Mononuclear cell (primary cell): Measurements from ENCODE around the gene HOXC5. TPM values are rescaled to one million over a fixed set of nuclear protein-coding genes. Genes with fewer than 3 reads are reported as not detected.

Source experiments
- H3K27me3 ChIP-seq: 2 replicates; pipeline ENCODE4 v1.6.0; 2011; ENCODE audit warnings: low read length, control low read depth; ENCODE audit not compliant: insufficient read depth
- H3K4me1 ChIP-seq: 2 replicates; pipeline ENCODE4 v1.5.1; 2011; ENCODE audit warnings: mild to moderate bottlenecking, low read length, control low read depth; ENCODE audit not compliant: insufficient read depth
- H3K4me3 ChIP-seq: 2 replicates; pipeline ENCODE4 v1.5.1; 2011; ENCODE audit warnings: mild to moderate bottlenecking, low read length, moderate library complexity
- H3K9me3 ChIP-seq: 2 replicates; pipeline ENCODE4 v1.5.1; 2011; ENCODE audit warnings: low read depth, mild to moderate bottlenecking, control low read depth, low read length
- total RNA-seq: library from RNA; depleted of rRNA; stranded (reverse); fragments of >200 nt; gene quantifications from one replicate; pipeline ENCODE4 v1.2.3, GENCODE V29; 2012

Gene HOXC5
- total RNA-seq, 1 donor = not detected

GRCh38 chr12:54082397-54082892 lies 49.6 kb downstream of the HOXC5 start:
- no peaks in the 10 kb centered on the region for H3K9me3 ChIP-seq
- peaks cover 8% of the 10 kb centered on the region for H3K27me3 ChIP-seq
- peak overlapping the region; percentile 19 for H3K4me3 ChIP-seq
- peaks cover 11% of the 10 kb centered on the region for H3K4me1 ChIP-seq

Other genes with a start within 250 kb of the HOXC5 start
- gene HOXC13, start 94.2 kb upstream of the HOXC5 start, total RNA-seq = not detected
- gene HOXC12, start 78.1 kb upstream of the HOXC5 start, total RNA-seq = not detected
- gene HOXC11, start 59.9 kb upstream of the HOXC5 start, total RNA-seq = not detected
- gene HOTAIR, start 58.1 kb upstream of the HOXC5 start, total RNA-seq = not detected
- not detected for gene HOXC10, start 47.9 kb upstream of the HOXC5 start, total RNA-seq
- not detected for gene HOXC9, start 32.9 kb upstream of the HOXC5 start, total RNA-seq
- gene HOXC8, start 24.1 kb upstream of the HOXC5 start, total RNA-seq = not detected
- gene HOXC6, start 4.6 kb upstream of the HOXC5 start, total RNA-seq = not detected
- 0.42 TPM for gene HOXC4, start 20.8 kb downstream of the HOXC5 start, total RNA-seq
- 3.3 TPM for gene SMUG1, start 155.9 kb downstream of the HOXC5 start, total RNA-seq
- gene CBX5, start 247.1 kb downstream of the HOXC5 start, total RNA-seq = 16.0 TPM
- gene HNRNPA1, start 247.7 kb downstream of the HOXC5 start, total RNA-seq = 766 TPM